Mesothelial cell of epicardium (in vitro differentiated cells): Measurements from ENCODE around the gene ASIC5. TPM values are rescaled to one million over a fixed set of nuclear protein-coding genes. Genes with fewer than 3 reads are reported as not detected.
A peak's percentile ranks its signal among the peaks of the same experiment; 100 is the strongest.

Source experiments
- DNase-seq, 2 experiments: peaks; one replicate each; pipeline ENCODE4 v3.0.0; 2021; ENCODE audit warnings: low spot score in 2 of 2; ENCODE audit not compliant: unreplicated experiment in 2 of 2
- H3K27ac Mint-ChIP-seq: 2 replicates; pipeline ENCODE4 v1.8.0; 2021; ENCODE audit warnings: mixed read lengths
- H3K27me3 Mint-ChIP-seq: 2 replicates; pipeline ENCODE4 v1.8.0; 2021; ENCODE audit warnings: low read depth, mixed read lengths
- H3K36me3 Mint-ChIP-seq: 2 replicates; pipeline ENCODE4 v1.8.0; 2021; ENCODE audit warnings: mixed read lengths
- H3K4me1 Mint-ChIP-seq: 2 replicates; pipeline ENCODE4 v1.8.0; 2021; ENCODE audit warnings: mixed read lengths
- H3K4me3 Mint-ChIP-seq: 2 replicates; pipeline ENCODE4 v1.8.0; 2021; ENCODE audit warnings: mild to moderate bottlenecking, moderate library complexity, mixed read lengths
- H3K9me3 Mint-ChIP-seq: 2 replicates; pipeline ENCODE4 v1.8.0; 2021; ENCODE audit warnings: mixed read lengths
- CTCF ChIP-seq: fragments of 200-600 bp; sonication (generic); IDR thresholded peaks from one replicate; pipeline ENCODE4 v1.5.0; 2021; ENCODE audit warnings: antibody characterized with exemption; ENCODE audit not compliant: unreplicated experiment
- total RNA-seq: library from RNA; stranded (reverse); gene quantifications from 3 replicates; pipeline ENCODE4 v1.2.1, GENCODE V29; 2021

Gene ASIC5
- total RNA-seq, 1 donor from 2014 or later = not detected

GRCh38 chr4:155784637-155785036 lies 81.4 kb downstream of the ASIC5 start:
- Mint-ChIP-seq H3K27me3 (no peaks in the 10 kb centered on the region), H3K36me3 (peaks cover 7% of the 10 kb centered on the region), H3K4me3 (no peak overlapping the region), H3K27ac (peak overlapping the region; percentile 32), H3K4me1 (peaks cover 35% of the 10 kb centered on the region), H3K9me3 (no peaks in the 10 kb centered on the region)
- no peak for TF ChIP-seq CTCF
- DNase-seq = no peak

DNA sequence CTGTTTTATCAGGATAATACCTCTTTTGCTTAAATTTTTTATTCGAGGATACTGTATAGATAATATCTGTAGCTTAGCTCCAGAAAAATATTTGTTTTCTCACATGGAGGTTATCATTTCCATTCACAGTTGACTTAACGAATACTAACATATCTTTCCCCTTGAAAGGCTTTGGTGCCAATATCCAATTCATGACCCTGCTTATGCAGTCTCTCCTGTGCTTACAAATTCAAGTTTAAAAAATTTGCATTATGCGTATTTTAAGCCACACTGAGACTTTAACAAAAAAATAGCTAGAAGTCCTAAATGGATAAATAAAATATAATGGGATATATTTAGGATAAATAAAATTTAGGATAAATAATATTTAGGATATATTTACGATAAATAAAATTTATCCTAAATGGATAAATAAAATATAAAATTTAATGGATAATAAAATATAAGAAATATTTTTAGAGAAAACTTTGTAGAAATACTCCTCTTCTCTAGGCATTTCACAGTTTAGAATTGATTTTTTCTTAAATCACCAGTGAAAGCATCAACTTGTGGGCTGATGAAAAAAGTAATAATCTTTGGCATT lies 84.7 kb downstream of the ASIC5 start:
- H3K4me1 Mint-ChIP-seq = peaks cover 16% of the 10 kb centered on the region
- DNase-seq = no peak
- TF ChIP-seq CTCF = no peak
- no peaks in the 10 kb centered on the region for H3K27me3 Mint-ChIP-seq
- no peak overlapping the region for H3K4me3 Mint-ChIP-seq
- no peaks in the 10 kb centered on the region for H3K9me3 Mint-ChIP-seq
- peaks cover 10% of the 10 kb centered on the region for H3K36me3 Mint-ChIP-seq
- no peak overlapping the region for H3K27ac Mint-ChIP-seq

DNA sequence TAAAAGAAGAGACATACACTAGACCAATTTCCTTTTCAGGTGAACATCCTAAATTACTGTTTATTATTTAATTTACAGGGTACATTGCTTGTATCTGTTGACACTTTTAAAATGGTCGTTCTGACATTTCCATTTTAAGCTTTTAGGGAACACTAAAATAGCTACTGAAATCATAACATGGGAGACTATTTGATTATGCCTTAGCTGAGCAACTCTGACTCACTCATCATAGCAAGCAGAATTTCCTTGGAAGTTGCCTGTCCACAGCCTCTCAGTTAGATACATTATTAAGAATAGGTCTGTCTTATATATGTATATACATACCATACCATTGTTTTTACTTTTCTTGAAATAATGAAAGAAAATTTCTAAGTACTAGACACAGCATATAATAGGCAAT lies 85.3 kb downstream of the ASIC5 start:
- TF ChIP-seq CTCF = no peak
- H3K27ac Mint-ChIP-seq = no peak overlapping the region
- H3K9me3 Mint-ChIP-seq = no peaks in the 10 kb centered on the region
- peaks cover 10% of the 10 kb centered on the region for H3K36me3 Mint-ChIP-seq
- H3K27me3 Mint-ChIP-seq = no peaks in the 10 kb centered on the region
- peaks cover 15% of the 10 kb centered on the region for H3K4me1 Mint-ChIP-seq
- no peak for DNase-seq
- H3K4me3 Mint-ChIP-seq = no peak overlapping the region

Other genes starting within 250 kb of the ASIC5 start
- 49.1 to 52.3 TPM (median 52.2 TPM) in 3 replicates for gene GUCY1A1, start 199.4 kb downstream of the ASIC5 start, total RNA-seq
- 17.1 to 18.6 TPM (median 17.4 TPM) in 3 replicates for gene GUCY1B1, start 107.3 kb downstream of the ASIC5 start, total RNA-seq
- 5.8 to 6.8 TPM (median 6.7 TPM) in 3 replicates for gene TDO2, start 37.4 kb upstream of the ASIC5 start, total RNA-seq
- gene CTSO, start 87.6 kb upstream of the ASIC5 start, total RNA-seq = 7.6 TPM in 3 replicates